NCI-H748 treated with DMSO at 0.1 percent for 48 hours (cell line): ENCODE data around the gene CPVL.

Experiments
- DNase-seq: peaks from one replicate; lab custom pipeline; 2025; lab: John Stamatoyannopoulos, UW

CPVL gene

DNA sequence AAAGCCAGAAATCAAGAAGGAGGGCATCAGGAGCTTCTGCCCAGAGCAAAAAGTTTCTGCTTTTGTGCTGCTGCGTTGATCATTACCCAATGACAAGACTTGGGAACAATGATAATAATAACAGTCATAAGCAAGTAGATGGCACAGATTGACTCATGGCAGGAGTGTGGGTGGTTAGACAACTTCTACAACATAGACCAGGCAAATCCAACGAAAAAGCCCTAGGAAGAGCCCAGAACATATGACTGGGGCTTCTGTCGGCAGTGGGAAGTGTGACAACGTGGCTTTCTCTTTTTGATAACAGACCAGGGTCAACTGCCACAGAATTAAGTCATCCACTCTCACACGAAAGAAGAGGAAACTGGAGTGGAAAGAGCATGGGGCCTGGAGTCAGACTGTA is 102.8 kb downstream of the CPVL start:
- DNase-seq, result no peak

DNA sequence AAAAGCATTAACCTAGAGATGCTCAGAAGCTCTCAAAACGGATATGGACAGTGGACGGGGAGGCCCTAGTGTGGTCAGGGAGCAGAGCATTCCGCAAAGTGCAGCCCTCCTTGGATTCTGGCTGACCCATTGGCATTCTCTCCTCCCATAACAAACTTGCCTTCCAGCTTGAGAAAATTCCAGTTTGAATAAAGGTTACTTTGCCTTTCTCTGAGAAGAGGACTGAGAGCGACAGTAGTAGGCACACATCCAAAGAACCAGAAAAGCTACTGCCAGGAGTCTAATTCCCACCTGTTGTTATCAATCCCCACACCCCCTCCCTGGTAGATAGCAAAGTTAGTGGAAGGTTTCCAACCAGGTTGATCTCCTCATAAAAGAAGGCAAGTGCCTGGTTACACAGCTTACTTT is 103.5 kb downstream of the CPVL start:
- DNase-seq, result no peak

DNA sequence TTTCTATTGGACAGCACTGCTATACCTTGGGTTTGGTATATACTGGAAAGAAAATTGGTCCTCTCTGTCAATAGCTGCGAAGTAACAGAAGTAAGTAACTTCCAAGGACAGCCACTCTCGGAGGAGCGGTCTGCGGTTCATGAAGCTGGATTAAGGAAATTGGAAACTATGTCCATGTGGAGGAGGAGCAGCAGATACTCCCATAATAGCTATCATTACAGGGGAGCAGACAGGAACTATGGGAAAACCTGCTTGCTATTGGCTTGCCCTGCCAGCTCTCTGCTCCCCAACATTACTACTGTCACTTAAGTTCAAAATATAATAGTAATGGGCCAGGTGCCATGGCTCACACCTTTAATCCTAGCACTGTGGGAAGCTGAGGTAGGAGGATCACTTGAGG is 104.3 kb downstream of the CPVL start:
- DNase-seq, result no peak

DNA sequence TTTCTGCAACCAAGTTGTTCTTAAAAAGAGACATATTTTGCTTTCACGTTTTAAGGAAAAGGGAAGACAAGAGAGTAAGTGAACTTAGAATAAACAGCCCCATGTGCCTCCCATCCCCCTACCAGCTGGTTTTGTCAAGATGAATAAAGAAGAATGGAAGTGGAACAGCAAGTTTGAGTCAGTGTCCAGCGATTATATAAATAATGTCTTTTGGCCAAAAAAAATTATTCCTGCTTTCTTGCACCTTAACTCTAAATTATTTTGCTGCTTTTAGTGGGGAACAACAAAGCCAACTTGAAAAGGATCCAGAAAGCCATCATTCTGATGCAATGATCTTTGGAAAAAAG is 105.8 kb downstream of the CPVL start:
- no peak for DNase-seq

DNA sequence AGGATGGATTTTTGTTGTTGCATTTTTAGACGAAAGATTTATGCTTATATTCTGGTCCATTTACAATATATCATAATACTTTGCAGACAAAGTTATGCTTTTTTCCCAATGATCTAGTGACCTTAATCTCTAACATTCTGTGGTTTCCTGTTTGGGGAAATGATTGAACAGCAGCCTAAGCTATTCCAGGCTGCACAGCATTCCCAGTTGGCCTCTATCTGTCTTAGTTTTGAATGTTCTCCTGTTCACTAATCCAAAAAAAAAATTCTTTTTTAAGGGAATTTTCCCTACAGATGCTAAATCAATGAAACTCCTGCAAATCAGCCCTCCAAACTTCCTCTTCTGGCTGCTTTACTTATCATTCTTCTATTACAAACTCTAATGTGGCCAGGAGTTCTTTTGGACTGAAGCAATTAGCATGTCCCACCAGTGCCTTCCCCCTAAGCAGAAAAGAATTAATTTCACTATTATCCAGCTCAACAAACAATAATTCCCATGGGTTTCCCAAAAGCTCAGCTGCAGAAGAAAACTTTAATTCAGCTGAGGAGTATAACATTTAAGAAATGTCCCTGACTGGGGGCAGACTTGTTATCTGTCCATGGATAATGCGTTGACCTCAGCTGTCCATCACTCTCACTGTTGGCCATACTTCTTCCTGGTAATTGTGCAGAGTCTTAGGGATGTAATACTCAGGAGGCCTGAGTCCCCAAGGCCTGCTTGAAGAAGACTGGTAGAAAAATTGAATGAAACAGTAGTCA is 106.3 kb downstream of the CPVL start:
- no peak for DNase-seq

DNA sequence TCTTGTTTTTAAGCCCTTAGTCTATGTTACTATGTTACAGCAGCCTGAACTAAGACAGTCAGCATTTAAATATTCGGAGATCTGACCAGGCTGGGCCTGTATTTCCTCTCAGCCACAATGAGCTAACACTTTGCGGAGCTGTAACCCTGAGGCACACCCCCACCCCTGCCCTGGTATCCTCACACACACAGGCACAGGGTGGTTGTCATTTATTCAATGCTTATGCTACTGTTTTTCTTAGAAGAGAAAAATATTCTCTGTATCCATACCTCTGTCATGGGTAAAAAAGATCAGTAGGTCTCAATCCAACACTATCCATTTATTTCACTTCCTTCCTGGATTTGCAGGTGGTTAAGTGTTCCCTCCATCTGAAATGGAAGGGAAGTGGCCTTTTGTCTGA is 107.9 kb downstream of the CPVL start:
- DNase-seq, result no peak

DNA sequence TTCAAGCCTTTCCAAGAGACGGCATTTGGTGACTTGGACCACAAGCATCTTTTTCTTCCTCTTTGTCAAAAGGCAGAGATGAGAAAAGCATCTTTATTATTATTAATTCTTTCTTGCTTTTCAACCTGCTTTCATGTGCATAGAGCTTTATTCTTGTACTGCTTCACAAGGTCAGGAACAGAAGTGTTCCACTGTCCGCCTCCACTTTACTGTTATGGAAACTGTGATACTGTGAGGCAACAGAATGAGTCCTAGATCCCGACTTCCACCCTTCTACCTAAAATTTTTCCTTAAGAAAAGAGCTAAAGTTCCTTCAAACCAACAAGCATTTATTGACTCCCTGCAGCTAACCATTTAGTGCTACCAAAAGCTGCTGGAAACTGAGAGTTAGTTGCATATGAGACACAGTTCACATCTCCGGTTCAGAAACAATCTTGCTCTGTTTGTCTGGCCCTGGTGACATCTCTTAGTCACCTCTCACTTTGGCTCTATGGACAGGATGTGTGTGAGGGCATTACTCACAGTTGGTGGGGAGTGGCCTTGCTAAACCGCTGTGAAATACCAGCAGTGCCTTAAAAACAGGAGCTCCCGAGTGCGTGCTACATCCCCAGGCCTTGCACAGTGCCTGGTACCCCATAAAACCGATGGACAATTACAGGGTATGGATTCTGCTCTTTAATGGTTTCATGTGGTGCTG is 111.1 kb downstream of the CPVL start:
- DNase-seq, result no peak

DNA sequence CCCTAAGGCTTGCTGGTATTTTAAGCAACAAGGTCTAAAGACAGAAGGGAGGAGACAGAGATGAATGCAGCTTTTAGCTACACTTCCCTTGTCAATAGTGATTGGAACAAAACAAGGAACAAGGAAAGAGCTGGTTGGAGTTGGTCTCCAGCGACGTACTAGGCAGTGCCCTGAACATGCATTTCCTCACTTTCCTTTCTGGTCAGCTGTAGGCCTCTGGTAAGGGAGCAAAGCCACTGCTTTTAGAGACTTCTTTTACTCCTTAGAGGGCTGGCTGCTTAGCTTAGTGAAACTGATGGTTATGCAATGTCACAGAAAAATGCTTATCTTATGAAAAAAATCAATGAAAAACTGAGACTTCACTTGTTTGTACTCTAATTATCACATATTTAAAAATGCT is 112.8 kb downstream of the CPVL start:
- no peak for DNase-seq

DNA sequence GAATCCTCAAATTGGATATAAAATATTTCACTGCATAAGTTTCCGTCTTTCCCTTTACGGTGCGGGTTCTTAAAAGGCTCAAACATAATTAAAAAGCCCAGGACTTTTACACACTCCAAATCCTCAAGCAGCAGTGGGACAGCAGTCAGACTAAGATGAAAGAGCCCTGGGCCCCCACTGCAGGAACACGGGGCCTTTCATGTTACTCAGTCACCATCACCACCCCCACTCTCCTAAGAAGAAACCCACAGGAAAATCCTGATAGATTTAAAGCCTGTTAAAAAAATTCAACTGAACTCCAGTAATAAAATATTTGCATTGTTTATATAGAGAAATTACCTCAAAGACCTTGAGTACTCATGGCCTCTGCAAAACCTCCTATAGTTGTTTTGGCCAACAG is 114.2 kb downstream of the CPVL start:
- no peak for DNase-seq

DNA sequence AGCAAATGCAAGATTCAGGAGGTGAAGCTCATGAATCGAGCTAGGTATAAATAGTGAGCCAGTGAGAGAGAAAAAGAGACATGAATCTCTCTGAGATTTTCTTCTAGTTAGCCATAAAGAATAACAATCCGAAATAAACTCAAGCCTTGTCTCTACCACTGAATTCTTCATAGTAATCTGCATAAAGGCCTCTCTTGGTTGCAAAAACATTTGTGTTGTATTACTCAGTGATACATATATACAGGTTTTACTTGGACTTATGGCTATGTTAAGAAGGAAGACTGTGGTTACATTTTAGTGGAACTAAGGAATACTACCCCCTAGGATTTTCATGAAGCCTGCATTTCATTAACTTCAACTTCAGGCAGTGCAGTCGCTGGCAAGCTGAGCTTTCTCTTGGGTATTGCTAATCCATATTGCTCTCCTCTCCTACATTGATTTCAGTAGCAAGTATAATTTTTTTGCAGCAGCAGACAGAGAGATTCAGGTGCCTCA is 115.5 kb downstream of the CPVL start:
- no peak for DNase-seq

DNA sequence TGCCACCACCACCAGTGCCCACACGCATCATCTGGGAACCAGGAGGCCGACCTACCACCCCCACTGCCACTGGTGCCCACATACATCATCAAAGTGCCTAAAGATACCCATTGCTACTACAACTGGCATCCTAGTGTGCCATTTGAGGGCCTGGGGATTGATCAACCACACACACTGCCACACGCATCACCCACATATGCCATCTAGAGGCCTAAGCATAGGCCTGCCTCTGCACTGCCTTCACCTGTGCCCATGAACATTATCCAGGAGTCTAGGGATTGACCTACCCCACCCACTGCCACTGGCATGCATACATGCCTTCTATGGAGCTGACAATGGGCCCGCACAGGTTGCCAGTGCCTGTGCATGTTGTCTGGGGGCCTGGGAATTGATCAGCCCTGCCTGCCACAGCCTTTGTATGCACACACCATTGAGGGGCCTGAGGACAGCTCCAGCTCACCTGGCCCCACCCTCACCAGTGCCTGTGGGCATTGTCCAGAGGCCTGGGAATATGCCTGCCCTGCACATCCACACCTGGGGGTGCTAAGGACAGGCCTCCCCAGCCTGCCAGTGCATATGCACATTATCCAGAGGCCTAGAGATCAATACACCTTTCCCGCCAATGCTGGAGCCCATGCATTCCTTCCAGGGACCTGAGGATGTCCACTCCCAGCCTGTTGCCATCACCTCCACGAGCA is 123.9 kb downstream of the CPVL start:
- no peak for DNase-seq

DNA sequence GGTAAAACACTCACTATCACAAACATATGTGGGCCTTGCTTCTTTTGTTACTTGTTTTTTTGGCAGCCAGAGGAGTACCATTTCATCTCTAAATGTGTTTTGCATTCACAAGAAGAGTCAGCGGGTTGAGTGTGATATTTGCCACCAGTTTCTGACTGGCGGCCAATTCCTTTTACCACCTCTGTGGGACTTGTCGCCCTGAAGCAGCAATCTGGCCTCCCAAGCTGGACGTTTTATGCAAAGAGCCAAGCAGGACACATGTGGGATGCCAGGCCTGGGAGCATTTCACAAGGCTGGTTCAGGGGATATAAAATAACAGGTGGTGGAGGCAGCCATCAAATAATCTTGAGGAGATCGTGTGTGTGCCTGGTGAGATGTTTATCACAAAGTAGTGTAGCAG is 126.4 kb downstream of the CPVL start:
- DNase-seq, result no peak

DNA sequence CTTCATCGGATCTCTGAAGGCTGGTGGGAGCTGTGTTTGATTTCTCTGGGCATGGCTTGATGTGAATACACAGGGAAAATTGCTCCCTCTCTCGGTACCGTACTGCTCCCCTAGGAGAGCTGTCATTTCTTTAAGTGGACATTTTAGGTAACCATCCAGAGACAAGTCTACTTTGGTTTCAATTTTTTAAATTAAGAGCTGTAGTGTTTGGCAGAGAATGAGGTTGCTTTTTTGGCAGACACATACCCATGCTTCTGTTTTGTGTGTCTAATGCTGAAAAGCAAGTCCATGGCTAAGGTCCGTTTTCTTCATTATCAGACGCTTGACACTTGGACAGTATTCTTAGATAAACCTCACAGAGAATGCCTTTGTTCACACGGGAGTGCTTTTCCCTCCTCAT is 127.0 kb downstream of the CPVL start:
- DNase-seq, result no peak

DNA sequence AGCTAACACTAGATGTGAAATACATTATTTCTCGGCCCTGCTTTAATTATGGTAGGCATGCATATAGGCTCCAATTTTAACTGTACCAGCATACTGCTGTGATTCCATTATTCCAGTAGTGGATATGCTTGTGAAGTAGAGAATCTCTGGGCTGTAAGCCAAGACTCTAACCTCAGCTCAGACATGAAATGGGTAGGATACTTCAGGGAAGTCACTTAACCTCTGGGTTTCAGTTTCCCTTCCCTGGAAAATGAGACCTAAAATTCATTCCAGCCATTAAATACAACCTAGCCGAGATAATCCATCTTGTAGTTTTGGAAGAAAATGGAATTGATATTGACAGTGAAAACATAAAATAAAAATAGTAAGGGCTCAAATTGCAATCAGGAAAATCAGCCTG is 128.6 kb downstream of the CPVL start:
- no peak for DNase-seq

DNA sequence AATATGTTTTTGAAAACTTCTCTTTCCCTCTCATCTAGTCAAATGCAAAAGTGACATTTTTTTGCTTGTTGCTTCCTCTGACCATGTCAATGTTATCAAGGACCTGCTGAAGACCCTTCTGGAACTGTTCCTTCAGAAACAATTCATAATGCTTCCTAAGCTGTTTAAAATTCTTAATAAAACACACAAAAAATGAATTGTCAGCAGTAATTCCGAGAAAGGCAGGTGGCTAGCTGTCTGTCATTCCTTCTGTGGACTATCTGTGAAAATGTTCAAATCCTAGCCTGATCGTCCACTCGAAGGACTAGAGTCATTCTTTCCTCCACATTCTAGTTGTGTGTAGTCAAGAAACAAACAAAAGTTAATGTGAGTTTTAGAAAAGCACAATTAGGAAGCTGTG is 131.6 kb downstream of the CPVL start:
- no peak for DNase-seq

DNA sequence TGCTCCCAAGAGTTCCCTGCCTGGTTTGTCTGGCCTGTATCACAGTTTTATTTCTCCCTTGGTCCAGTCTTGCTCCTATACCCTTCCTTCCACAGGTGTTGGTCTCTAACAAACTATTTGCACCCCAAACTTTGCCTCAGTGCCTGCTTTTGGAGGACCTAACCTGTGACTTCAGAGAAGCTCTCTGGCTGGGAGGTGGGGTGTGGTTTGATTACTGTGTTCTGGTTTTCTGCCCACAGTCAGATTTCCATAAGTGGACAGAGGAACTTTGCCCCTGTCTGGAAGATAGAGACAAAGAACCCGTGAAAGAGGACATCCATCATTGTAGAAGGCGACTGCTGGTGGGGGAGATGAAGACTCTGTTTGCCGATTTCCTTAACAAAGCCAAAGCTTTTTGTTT is 132.4 kb downstream of the CPVL start:
- no peak for DNase-seq

DNA sequence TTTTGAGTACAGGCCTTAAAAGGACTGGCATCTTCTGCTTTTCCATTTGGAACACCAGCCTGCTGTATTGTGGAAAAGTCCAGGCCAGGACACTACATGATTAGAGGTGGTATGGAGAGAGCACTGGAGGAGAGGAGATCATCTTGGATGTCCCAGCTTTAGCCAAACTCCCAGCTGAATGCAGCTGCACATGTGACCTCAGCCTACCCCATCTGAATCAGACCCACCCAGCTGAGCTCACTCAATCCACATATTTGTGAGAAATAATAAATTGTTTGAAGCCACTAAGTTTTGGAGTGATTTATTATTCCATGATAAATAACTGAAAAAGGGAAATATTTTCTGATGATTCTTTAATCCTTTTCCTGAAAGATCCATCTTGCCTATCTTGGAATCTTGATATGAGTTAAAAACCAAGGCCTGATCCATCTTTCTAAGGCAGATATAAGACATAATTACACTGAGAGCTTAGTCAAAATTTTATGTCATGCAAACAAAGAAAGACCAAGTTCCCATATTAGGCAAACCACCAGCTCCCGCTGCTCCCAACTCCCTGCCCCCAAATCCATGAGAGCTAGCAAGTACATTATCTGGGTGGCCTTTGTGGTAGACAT is 133.1 kb downstream of the CPVL start:
- DNase-seq, result no peak

DNA sequence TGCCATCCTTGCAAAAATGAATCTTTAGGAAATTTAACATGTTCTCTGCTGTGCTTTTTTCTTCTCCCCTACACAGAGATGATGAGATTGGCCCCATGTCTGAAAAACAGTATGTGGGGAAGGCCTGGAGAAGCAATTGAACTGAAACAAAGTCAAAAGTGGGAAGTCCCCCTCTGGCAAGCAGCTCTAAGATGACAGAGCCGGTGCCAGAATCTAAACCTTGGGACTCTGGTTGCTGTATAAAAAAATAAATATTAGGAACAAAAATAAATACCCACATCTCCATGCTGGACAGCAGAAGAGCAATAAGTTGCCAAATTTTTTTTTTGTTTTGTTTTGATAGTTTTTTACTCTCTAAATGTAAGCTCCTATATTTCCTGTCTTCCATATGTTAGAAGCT is 136.4 kb downstream of the CPVL start:
- no peak for DNase-seq

DNA sequence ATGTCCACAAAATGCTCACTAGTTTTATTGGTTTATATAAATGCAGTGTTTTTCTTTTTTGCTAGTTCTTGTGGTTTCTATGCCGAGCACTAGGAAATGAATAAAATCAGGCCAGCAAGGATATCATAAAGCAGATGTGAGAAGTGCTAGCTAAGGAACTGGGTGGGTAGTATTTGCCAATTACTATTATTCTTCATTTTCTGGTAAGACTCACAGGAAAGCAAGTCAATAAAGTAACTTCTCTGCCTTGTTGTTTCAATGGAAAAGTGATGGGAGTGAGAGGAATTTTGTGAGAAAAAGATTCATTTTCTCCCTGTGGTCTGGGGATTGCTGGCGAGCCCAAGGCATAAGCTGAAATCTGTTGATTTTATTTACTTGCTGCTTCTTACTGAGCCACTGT is 137.7 kb downstream of the CPVL start:
- no peak for DNase-seq

DNA sequence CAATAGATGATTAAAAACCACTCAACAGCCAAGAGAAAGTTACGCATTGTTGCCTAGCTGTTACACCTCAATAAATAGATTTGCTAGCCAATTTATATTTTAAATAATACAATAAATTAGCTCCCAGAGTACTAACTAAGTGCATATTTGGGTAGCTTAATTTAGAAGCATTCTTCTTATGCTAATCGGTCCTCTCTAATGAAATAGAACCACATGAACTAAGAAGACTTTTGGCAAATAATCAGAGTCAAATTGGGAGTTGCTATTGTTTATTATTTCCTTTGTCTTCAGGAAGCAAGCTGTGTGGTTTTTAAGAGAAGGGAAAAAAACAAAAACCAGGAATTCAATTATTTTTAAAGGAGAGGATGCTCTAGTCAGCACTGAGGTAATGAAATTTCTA is 139.2 kb downstream of the CPVL start:
- DNase-seq, result no peak

DNA sequence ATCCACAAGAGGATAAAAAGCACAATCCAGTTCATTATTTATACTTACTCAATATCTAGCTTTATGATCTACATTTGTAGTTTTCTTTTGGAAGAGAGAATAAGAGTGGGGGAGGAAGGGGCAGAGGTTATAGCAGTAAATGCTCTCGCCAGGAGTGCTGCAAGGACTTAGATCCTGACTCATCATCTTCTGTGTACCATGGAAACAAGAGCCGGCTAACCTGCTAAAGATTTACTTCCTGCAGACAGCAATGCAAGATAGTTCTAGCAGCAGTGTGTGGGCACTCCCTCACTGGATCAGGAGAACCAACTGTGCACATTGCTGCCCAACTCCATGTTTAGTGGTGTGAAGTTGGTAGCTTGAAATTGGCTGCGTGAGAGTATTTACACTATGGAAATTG is 140.5 kb downstream of the CPVL start:
- DNase-seq, result no peak

DNA sequence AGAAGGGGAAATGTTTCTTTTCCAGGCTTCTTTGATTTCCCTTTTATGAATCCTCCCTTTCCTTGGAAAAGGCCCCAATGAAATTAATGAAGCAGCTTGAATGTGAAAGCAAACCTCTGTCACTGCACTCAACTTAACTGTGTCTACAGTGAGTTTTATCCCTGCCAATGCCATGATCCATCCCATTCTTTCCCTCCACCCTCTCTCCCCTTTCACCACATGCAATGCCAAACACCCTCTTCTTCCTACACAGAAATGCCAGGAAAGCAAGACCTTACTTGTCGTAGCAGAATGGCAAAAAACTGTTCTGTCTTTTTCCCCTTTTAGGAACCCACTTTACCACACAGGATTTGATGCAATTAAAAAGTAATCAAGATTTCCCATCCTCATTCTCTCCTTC is 140.9 kb downstream of the CPVL start:
- DNase-seq, result no peak

DNA sequence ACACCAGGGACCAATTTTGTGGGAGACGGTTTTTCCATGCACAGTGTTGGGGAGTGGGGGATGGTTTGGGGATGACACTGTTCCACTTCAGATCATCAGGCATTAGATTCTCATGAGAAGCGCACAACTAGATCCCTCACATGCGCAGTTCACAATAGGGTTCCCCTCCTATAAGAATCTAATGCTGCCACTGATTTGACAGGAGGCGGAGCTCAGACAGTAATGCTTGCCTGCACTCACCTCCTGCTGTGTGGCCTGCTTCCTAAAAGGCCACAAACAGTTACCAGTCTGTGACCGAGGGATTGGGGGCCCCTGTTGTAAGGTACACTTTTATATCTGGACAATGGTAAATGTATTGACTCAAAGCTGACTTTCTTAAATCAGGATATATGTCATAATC is 142.6 kb downstream of the CPVL start:
- DNase-seq, result no peak
